Cardiac atrium fibroblast (primary cell): ENCODE data around the gene MRPS24. TPM values are rescaled to one million over a fixed set of nuclear protein-coding genes. Genes with fewer than 3 reads are reported as not detected.

Experiments used
- total RNA-seq: library from RNA; depleted of rRNA; stranded (reverse); fragments of >200 nt; gene quantifications from 2 replicates; pipeline ENCODE4 v1.2.3, GENCODE V29; 2015

The MRPS24 gene
- 91.7 and 98.7 TPM in 2 replicates for total RNA-seq

DNA sequence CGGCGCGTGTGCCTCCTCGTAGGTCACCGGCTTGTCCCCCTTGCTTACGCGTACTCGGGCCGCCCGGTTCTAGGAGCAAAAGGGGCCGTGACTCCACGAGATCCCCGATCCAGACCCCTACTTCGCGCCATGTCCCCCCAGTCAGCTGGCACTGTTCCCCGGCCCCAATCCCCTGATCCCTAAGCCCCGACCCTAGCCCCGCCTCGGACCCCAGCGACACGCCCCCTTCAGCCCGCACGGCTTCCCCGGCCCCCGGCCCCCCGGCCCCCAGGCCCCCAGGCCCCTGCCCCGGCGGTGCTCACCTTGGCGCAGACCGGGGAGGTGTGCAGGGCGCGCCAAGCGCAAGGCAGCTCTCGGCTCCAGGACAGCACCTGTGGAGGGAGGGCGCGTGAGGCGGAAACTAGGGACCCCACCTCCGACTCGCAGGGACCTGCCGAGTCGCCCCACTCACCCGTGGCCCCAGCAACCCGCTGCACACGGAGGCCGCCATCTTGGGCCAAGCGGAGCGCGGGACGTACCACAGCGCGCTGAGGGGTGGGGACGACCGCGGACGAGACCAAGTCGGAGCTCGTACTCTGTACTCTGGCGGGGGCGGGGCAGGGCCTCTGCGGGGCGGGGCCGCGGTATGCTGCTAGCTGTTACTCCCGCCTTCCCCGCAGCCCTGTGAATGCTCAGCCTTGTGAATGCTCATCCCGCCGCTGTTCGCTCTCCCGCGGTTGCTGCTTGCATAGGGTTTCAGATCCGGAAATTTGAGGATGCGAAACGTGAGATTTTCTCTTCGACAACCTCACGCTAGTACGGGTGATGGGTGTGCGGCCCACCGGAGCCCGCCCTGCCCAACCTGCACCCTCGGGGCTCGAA lies at the start of gene MRPS24:
Gene MRPS24 (minus strand): TSS at position 512 of the 861 bp plus-strand sequence. CDS start 22 bp downstream, at position 490.

GRCh38 chr7:43906331-43907010 lies 37.2 kb upstream of the MRPS24 start, which contains the start of gene URGCP:
Gene URGCP, minus strand, starts transcription at chr7:43906596. Its CDS starts 21 bp downstream, at chr7:43906575.

Other genes with a start within 250 kb of the MRPS24 start
- gene COA1, start 140.0 kb downstream of the MRPS24 start, total RNA-seq = 26.1 and 43.9 TPM in 2 replicates
- gene BLVRA, start 110.8 kb downstream of the MRPS24 start, total RNA-seq = 29.2 and 31.6 TPM in 2 replicates
- 20.0 and 24.1 TPM in 2 replicates for gene URGCP, start 37.1 kb upstream of the MRPS24 start, total RNA-seq
- 7.6 and 9.1 TPM in 2 replicates for gene UBE2D4, start 56.9 kb upstream of the MRPS24 start, total RNA-seq
- not detected in 2 replicates for gene SPDYE1, start 128.4 kb upstream of the MRPS24 start, total RNA-seq
- 141 and 154 TPM in 2 replicates for gene DBNL, start 175.2 kb upstream of the MRPS24 start, total RNA-seq
- gene PGAM2, start 196.1 kb upstream of the MRPS24 start, total RNA-seq = 1.3 TPM in 1 of 2 replicates, not detected in the other
- 15.9 and 18.8 TPM in 2 replicates for gene POLM, start 213.0 kb upstream of the MRPS24 start, total RNA-seq
- gene AEBP1, start 234.8 kb upstream of the MRPS24 start, total RNA-seq = 28.5 and 75.8 TPM in 2 replicates